ENCODE data around the gene NAA10. TPM values are rescaled to one million over a fixed set of nuclear protein-coding genes. Genes with fewer than 3 reads are reported as not detected.

The NAA10 gene
- total RNA-seq, 4 donors from 2014 or later = 58.7 to 89.3 (median 69.7) TPM

GRCh38 chrX:153961292-153961691, 26.5 kb upstream of the NAA10 start:
- no peaks in the 10 kb centered on the region for H3K27me3 ChIP-seq
- no peak for DNase-seq
- TF ChIP-seq POLR2A (IDR thresholded peaks at IDR 0.05) (no peak), CTCF (IDR thresholded peaks at IDR 0.05) (no peak)
- H3K9me3 ChIP-seq = no peaks in the 10 kb centered on the region
- H3K36me3 ChIP-seq = peaks cover 57 to 58% of the 10 kb centered on the region in 2 donors
- no peak overlapping the region for H3K27ac ChIP-seq
- peaks cover 0 to 9% of the 10 kb centered on the region in 2 donors for H3K4me1 ChIP-seq
- intact Hi-C loops (cut with DNase I) = no loop called here
- 87% methylated on average over 4 of the region's 11 CpGs; no CpG with 5 or more reads in 1 of the 2 donors for WGBS, 2 donors
- H3K4me3 ChIP-seq (replicated peaks in 1 of 3) = no peak overlapping the region

DNA sequence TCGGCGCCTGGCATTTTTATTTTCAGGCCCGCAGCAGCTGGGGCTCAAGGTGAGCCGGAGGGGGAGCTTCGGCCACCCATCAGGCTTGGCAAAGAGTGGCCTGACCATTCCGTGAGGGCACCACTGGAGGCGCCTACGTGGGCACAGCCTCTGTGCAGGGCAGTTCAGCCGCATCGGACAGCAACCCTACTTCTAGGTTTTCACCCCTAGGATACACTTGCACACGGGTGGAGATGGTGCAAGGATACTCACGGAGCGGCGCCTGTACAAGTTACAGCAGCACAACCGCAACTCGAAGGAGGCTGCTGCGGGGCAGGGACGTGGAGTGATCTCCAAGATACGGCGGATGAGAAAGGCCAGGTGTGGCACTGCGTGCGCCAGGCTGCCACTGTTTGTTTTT, 25.9 kb upstream of the NAA10 start:
- H3K9me3 ChIP-seq = no peaks in the 10 kb centered on the region
- DNase-seq = no peak
- no peak for TF ChIP-seq POLR2A (IDR thresholded peaks at IDR 0.05)
- no peak for TF ChIP-seq CTCF (IDR thresholded peaks at IDR 0.05)
- WGBS, 2 donors = 95 to 96% methylated on average over 16 to 17 of the region's 22 CpGs
- H3K36me3 ChIP-seq = peaks cover 57 to 63% of the 10 kb centered on the region in 2 donors
- H3K4me3 ChIP-seq (replicated peaks in 1 of 3) = no peak overlapping the region
- intact Hi-C loops (cut with DNase I) = no loop called here
- H3K4me1 ChIP-seq = peaks cover 0 to 4% of the 10 kb centered on the region in 2 donors
- no peak overlapping the region for H3K27ac ChIP-seq
- H3K27me3 ChIP-seq = no peaks in the 10 kb centered on the region

DNA sequence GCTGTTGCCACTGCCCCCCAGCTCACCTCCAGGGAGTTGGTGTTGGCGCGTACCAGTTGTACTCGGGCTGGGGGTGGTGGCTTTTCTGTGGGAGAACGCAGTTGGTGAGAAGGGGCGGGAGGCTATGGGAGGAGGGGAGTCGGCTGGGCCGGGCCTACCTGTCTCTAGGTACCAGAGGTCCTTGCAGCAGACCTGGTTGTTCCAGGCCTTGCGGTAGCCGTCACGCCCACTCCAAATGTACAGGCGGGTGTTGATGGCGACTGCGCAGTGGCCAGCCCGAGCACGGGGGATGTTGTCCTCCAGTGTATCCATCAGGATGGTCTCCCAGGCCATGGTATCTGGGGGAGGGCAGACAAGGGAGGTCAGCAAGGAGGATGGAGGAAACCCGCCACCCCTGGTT, 25.2 kb upstream of the NAA10 start:
- Histone ChIP-seq H3K27me3 (no peaks in the 10 kb centered on the region), H3K4me1 (no peaks in the 10 kb centered on the region), H3K36me3 (peaks cover 58 to 68% of the 10 kb centered on the region in 2 donors), H3K27ac (no peak overlapping the region), H3K4me3 (replicated peaks in 1 of 3) (no peak overlapping the region), H3K9me3 (no peaks in the 10 kb centered on the region)
- DNase-seq = no peak
- no peak for TF ChIP-seq POLR2A (IDR thresholded peaks at IDR 0.05)
- no peak for TF ChIP-seq CTCF (IDR thresholded peaks at IDR 0.05)
- intact Hi-C loops (cut with DNase I) = no loop called here
- 95 to 98% methylated on average over 5 to 8 of the region's 16 CpGs for WGBS, 2 donors

GRCh38 chrX:153959649-153960048, 24.8 kb upstream of the NAA10 start:
- no peak overlapping the region for H3K4me3 ChIP-seq (replicated peaks in 1 of 3)
- intact Hi-C loops (cut with DNase I) = loop anchor here (10.0 kb wide), 1 partner anchor 425 kb away; no protein-coding TSS in a partner anchor
- no peaks in the 10 kb centered on the region for H3K9me3 ChIP-seq
- no peak for DNase-seq
- TF ChIP-seq CTCF (IDR thresholded peaks at IDR 0.05) (no peak), POLR2A (IDR thresholded peaks at IDR 0.05) (no peak)
- no peak overlapping the region for H3K27ac ChIP-seq
- 83% methylated on average over 1 of the region's 15 CpGs; no CpG with 5 or more reads in 1 of the 2 donors for WGBS, 2 donors
- peaks cover 63 to 72% of the 10 kb centered on the region in 2 donors for H3K36me3 ChIP-seq
- no peaks in the 10 kb centered on the region for H3K4me1 ChIP-seq
- no peaks in the 10 kb centered on the region for H3K27me3 ChIP-seq

GRCh38 chrX:153958605-153959004, 23.8 kb upstream of the NAA10 start:
- Histone ChIP-seq H3K4me1 (no peaks in the 10 kb centered on the region), H3K4me3 (replicated peaks in 1 of 3) (no peak overlapping the region), H3K27ac (no peak overlapping the region), H3K9me3 (no peaks in the 10 kb centered on the region), H3K27me3 (no peaks in the 10 kb centered on the region), H3K36me3 (peaks cover 71 to 83% of the 10 kb centered on the region in 2 donors)
- no peak for DNase-seq
- intact Hi-C loops (cut with DNase I) = loop anchor here (10.0 kb wide), 1 partner anchor 424 kb away; no protein-coding TSS in a partner anchor
- WGBS, 2 donors = 80% methylated on average over 1 of the region's 14 CpGs; no CpG with 5 or more reads in 1 of the 2 donors
- TF ChIP-seq POLR2A (IDR thresholded peaks at IDR 0.05) = no peak
- no peak for TF ChIP-seq CTCF (IDR thresholded peaks at IDR 0.05)

Data from thyroid gland (tissue), 4 donors.